Measurements from ENCODE around the gene RNU4-1.
"Not testable (repeated sequence)": the region's sequence is repeated elsewhere in the genome, so short reads cannot be mapped to it uniquely, and the experiment has no call there.

Gene RNU4-1

GRCh38 chr12:120337730-120338129 lies 44.7 kb upstream of the RNU4-1 start:
- no peaks in the 10 kb centered on the region for H4K20me1 ChIP-seq (ENCODE audit: insufficient read depth, low read length)
- H3K4me3 ChIP-seq (ENCODE audit: low read length): no peak overlapping the region
- no peaks in the 10 kb centered on the region for H3K4me1 ChIP-seq (ENCODE audit: low read length)
- TF ChIP-seq CTCF (IDR thresholded peaks at IDR 0.05; ENCODE audit: low read length) (no peak), EZH2 (optimal IDR thresholded peaks at IDR 0.05; ENCODE audit: low read depth, low read length) (no peak), EZH2phosphoT487 (IDR thresholded peaks at IDR 0.05; ENCODE audit: low read length) (no peak)
- H3K27me3 ChIP-seq (replicated peaks; ENCODE audit: insufficient read depth, low read length): no peaks in the 10 kb centered on the region
- H3K4me2 ChIP-seq (ENCODE audit: low read depth, low read length): no peak overlapping the region
- H3K9me2 ChIP-seq (replicated peaks; ENCODE audit: insufficient read depth, low read length): no peaks in the 10 kb centered on the region
- H3K9ac ChIP-seq (ENCODE audit: low read length): no peak overlapping the region
- DNase-seq: no peak
- no peaks in the 10 kb centered on the region for H3K79me2 ChIP-seq (ENCODE audit: low read length)
- H2AFZ ChIP-seq (ENCODE audit: low read length): no peak overlapping the region
- no peaks in the 10 kb centered on the region for H3K36me3 ChIP-seq (replicated peaks; ENCODE audit: insufficient read depth, low read length)
- H3K27ac ChIP-seq (ENCODE audit: low read length): no peak overlapping the region
- no peaks in the 10 kb centered on the region for H3K9me3 ChIP-seq (replicated peaks; ENCODE audit: insufficient read depth, low read length)
- H3F3A ChIP-seq (ENCODE audit: insufficient read depth, low read length): no peaks in the 10 kb centered on the region

- H3K36me3 ChIP-seq (replicated peaks; ENCODE audit: insufficient read depth, low read length); H3K4me1 ChIP-seq (ENCODE audit: low read length); H3K27ac ChIP-seq (ENCODE audit: low read length); H3K27me3 ChIP-seq (replicated peaks; ENCODE audit: insufficient read depth, low read length); H3K4me2 ChIP-seq (ENCODE audit: low read depth, low read length); H3K9ac ChIP-seq (ENCODE audit: low read length); H3F3A ChIP-seq (ENCODE audit: insufficient read depth, low read length); H3K79me2 ChIP-seq (ENCODE audit: low read length); H3K9me3 ChIP-seq (replicated peaks; ENCODE audit: insufficient read depth, low read length); H3K9me2 ChIP-seq (replicated peaks; ENCODE audit: insufficient read depth, low read length); H3K4me3 ChIP-seq (ENCODE audit: low read length); DNase-seq; H2AFZ ChIP-seq (ENCODE audit: low read length); H4K20me1 ChIP-seq (ENCODE audit: insufficient read depth, low read length): not testable (repeated sequence)
Observed at GRCh38 chr12:120336392-120336791, 43.4 kb upstream of the RNU4-1 start.

- not testable (repeated sequence) for H3K36me3 ChIP-seq (replicated peaks; ENCODE audit: insufficient read depth, low read length); H2AFZ ChIP-seq (ENCODE audit: low read length); H3F3A ChIP-seq (ENCODE audit: insufficient read depth, low read length); H3K27ac ChIP-seq (ENCODE audit: low read length); H3K79me2 ChIP-seq (ENCODE audit: low read length); H3K9me3 ChIP-seq (replicated peaks; ENCODE audit: insufficient read depth, low read length); H3K4me3 ChIP-seq (ENCODE audit: low read length); H3K27me3 ChIP-seq (replicated peaks; ENCODE audit: insufficient read depth, low read length); H4K20me1 ChIP-seq (ENCODE audit: insufficient read depth, low read length); H3K9ac ChIP-seq (ENCODE audit: low read length); H3K4me2 ChIP-seq (ENCODE audit: low read depth, low read length); H3K9me2 ChIP-seq (replicated peaks; ENCODE audit: insufficient read depth, low read length); H3K4me1 ChIP-seq (ENCODE audit: low read length)
- peak; percentile 42 for TF ChIP-seq CTCF (IDR thresholded peaks at IDR 0.05; ENCODE audit: low read length)
- DNase-seq: peak; percentile 53
Observed at GRCh38 chr12:120335447-120335846, 42.4 kb upstream of the RNU4-1 start.

- DNase-seq: no peak
- TF ChIP-seq EZH2 (optimal IDR thresholded peaks at IDR 0.05; ENCODE audit: low read depth, low read length): no peak
- no peak for TF ChIP-seq CTCF (IDR thresholded peaks at IDR 0.05; ENCODE audit: low read length)
- TF ChIP-seq EZH2phosphoT487 (IDR thresholded peaks at IDR 0.05; ENCODE audit: low read length): no peak
- Histone ChIP-seq H3K79me2 (ENCODE audit: low read length) (no peaks in the 10 kb centered on the region), H3K27me3 (replicated peaks; ENCODE audit: insufficient read depth, low read length) (no peaks in the 10 kb centered on the region), H3F3A (ENCODE audit: insufficient read depth, low read length) (no peaks in the 10 kb centered on the region), H3K9me3 (replicated peaks; ENCODE audit: insufficient read depth, low read length) (no peaks in the 10 kb centered on the region), H4K20me1 (ENCODE audit: insufficient read depth, low read length) (no peaks in the 10 kb centered on the region), H2AFZ (ENCODE audit: low read length) (no peak overlapping the region), H3K4me3 (ENCODE audit: low read length) (no peak overlapping the region), H3K4me1 (ENCODE audit: low read length) (no peaks in the 10 kb centered on the region), H3K36me3 (replicated peaks; ENCODE audit: insufficient read depth, low read length) (no peaks in the 10 kb centered on the region), H3K9me2 (replicated peaks; ENCODE audit: insufficient read depth, low read length) (no peaks in the 10 kb centered on the region), H3K9ac (ENCODE audit: low read length) (no peak overlapping the region), H3K4me2 (ENCODE audit: low read depth, low read length) (no peak overlapping the region), H3K27ac (ENCODE audit: low read length) (no peak overlapping the region)
Observed at GRCh38 chr12:120332523-120332922, 39.5 kb upstream of the RNU4-1 start.
